Upper lobe of left lung (tissue), 4 donors: ENCODE measurements around the gene SLC35D3.

Experiments used
- CTCF ChIP-seq, 6 experiments: fragments of 450-650 bp in 4 of 6; fragments of 200-600 bp in 2 of 6; sonication (generic) in 2 of 6; IDR thresholded peaks; one replicate each; pipeline ENCODE4 v1.5.1; 2016 to 2019; ENCODE audit warnings: antibody characterized with exemption in 6 of 6
- EP300 ChIP-seq, 4 donors: sonication (generic); formaldehyde crosslinking; IDR thresholded peaks; one replicate each; pipeline ENCODE4 v1.5.1; 2017; ENCODE audit warnings: antibody characterized with exemption in 4 of 4, control low read depth in 2 of 4
- POLR2A ChIP-seq, 4 donors: fragments of 450-650 bp; IDR thresholded peaks; one replicate each; pipeline ENCODE4 v1.5.1; 2016 to 2017; ENCODE audit warnings: antibody characterized with exemption in 4 of 4, mild to moderate bottlenecking in 2 of 4
- POLR2AphosphoS5 ChIP-seq, 2 donors: sonication (generic); formaldehyde crosslinking; IDR thresholded peaks; one replicate each; pipeline ENCODE4 v1.5.1; 2017; ENCODE audit warnings: antibody characterized with exemption in 2 of 2

GRCh38 chr6:136893187-136893586, 28.9 kb upstream of the SLC35D3 start:
- TF ChIP-seq POLR2A (IDR thresholded peaks at IDR 0.05) (no peak), CTCF (IDR thresholded peaks at IDR 0.05) (no peak), POLR2AphosphoS5 (IDR thresholded peaks at IDR 0.05) (no peak), EP300 (IDR thresholded peaks at IDR 0.05) (no peak)
